ENCODE measurements around the gene WDR7. TPM values are rescaled to one million over a fixed set of nuclear protein-coding genes. Genes with fewer than 3 reads are reported as not detected.

Gene WDR7
- total RNA-seq = 12.7 and 13.3 TPM in 2 replicates

DNA sequence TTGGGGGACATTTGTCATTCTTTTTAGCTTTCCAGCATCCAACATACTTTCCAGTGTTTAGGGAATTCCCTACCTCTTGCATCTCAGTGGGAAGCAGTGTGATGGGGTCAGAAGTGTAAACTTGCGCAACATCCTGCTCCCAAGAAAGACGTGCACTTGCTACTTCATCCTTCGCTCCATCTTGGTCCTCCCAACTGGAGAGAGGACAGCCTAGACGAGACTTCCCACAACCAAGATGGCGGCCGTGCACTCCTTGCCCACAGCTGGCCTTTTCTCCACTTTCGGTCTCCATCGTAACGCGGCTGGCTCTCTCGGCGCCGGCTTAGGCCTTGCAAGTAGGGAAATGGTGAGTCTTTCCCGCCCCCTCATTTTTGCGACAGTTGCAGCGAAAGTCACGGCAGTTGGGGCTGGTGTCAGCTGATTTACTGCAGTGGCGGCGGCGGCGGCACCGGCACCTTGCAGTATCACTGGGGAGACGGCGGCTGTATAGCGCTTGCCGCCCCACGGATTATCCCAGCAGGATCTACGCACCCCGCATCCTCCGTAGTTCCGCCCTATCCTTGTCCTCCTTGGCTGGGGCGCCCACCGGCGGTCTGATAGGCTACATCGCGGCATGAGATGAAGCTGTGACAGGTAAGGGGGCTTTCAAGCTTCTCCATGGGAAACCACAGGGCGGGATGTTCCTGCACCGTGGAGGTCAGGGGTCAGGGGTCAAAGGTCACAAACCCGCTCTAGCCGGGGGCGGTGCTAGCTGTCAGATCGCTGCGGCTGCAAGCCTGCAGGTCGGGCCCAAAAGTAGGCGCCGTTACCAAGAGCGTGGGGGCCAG is at the start of gene WDR7:
Gene WDR7, plus strand, starts transcription at position 416 of the 827 bp plus-strand sequence. CDS start 21,157 bp downstream, outside the sequence.

GRCh38 chr18:56638232-56639103 is 12.7 kb upstream of the WDR7 start, which contains the start of gene TXNL1:
Gene TXNL1 (minus strand): TSS chr18:56638592. CDS start chr18:56638440, 152 bp downstream.

Small RNA genes within 50 kb of the gene (small RNA-seq; reads per million reads assigned to genes)
- 0.23 reads per million for gene RF00012
- gene RF00019 = not detected

Other genes starting within 250 kb of the WDR7 start
- 16.9 and 29.9 TPM in 2 replicates for gene TXNL1, start 12.8 kb upstream of the WDR7 start, total RNA-seq